ENCODE results near the gene NUBP2. TPM values are rescaled to one million over a fixed set of nuclear protein-coding genes. Genes with fewer than 3 reads are reported as not detected.

NUBP2 gene
- total RNA-seq, 2 donors from 2014 or later, result 47.8 to 50.1 TPM

GRCh38 chr16:1763521-1764511 lies 18.9 kb upstream of the NUBP2 start:
- Mint-ChIP-seq H3K4me1 (ENCODE audit: low read depth) (no peaks in the 10 kb centered on the region), H3K4me3 (no peak overlapping the region), H3K36me3 (ENCODE audit: insufficient read depth in 2 of 2) (peaks cover 2 to 3% of the 10 kb centered on the region in 2 donors), H3K27me3 (ENCODE audit: low read depth) (no peaks in the 10 kb centered on the region), H3K9me3 (no peaks in the 10 kb centered on the region), H3K27ac (no peak overlapping the region)
- DNase-seq (no peak), ATAC-seq (replicated peaks in 1 of 2) (no peak)

DNA sequence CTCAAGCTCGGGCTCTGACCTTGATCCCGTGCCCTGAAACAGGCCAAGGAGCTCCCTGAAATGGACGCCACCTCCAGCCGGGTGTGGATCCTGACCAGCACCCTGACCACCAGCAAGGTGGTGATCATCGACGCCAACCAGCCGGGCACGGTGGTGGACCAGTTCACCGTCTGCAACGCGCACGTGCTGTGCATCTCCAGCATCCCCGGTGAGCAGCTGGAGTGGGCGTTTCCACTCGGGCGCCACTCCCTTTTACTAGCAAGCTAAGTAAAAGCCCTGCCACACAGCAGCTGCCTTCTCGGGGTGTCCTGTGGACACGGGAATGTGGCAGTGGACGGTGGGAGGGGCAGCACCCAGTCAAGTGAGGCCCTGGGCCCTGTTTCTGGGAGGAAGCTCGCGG lies 17.8 kb upstream of the NUBP2 start:
- Mint-ChIP-seq H3K9me3 (no peaks in the 10 kb centered on the region), H3K36me3 (ENCODE audit: insufficient read depth in 2 of 2) (peaks cover 2 to 3% of the 10 kb centered on the region in 2 donors), H3K4me3 (no peak overlapping the region), H3K4me1 (ENCODE audit: low read depth) (peaks cover 2% of the 10 kb centered on the region), H3K27me3 (ENCODE audit: low read depth) (no peaks in the 10 kb centered on the region), H3K27ac (no peak overlapping the region)
- ATAC-seq (replicated peaks in 1 of 2), result no peak
- DNase-seq, result no peak

DNA sequence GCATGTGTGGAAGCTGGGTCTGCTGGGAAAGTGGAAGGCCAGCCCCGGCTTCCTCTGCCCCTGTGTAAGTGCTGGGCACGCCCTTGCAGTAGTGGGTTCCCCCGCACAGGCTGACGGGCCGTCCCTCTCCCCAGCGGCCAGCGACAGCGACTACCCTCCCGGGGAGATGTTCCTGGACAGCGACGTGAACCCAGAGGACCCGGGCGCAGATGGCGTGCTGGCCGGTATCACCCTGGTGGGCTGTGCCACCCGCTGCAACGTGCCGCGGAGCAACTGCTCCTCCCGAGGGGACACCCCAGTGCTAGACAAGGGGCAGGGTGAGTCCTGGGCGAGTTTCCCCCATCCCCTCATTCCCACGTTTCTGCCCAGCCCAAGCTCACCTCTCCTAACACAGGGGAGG lies 16.9 kb upstream of the NUBP2 start:
- ATAC-seq (replicated peaks in 1 of 2), result no peak
- Mint-ChIP-seq H3K4me3 (no peak overlapping the region), H3K9me3 (no peaks in the 10 kb centered on the region), H3K4me1 (ENCODE audit: low read depth) (peaks cover 7% of the 10 kb centered on the region), H3K36me3 (ENCODE audit: insufficient read depth in 2 of 2) (peaks cover 2 to 3% of the 10 kb centered on the region in 2 donors), H3K27me3 (ENCODE audit: low read depth) (no peaks in the 10 kb centered on the region), H3K27ac (no peak overlapping the region)
- no peak for DNase-seq

GRCh38 chr16:1766231-1766630 lies 16.5 kb upstream of the NUBP2 start:
- ATAC-seq (replicated peaks in 1 of 2) (no peak), DNase-seq (no peak)
- no peaks in the 10 kb centered on the region for H3K9me3 Mint-ChIP-seq
- peaks cover 7% of the 10 kb centered on the region for H3K4me1 Mint-ChIP-seq (ENCODE audit: low read depth)
- H3K4me3 Mint-ChIP-seq, result no peak overlapping the region
- H3K27ac Mint-ChIP-seq, result no peak overlapping the region
- H3K27me3 Mint-ChIP-seq (ENCODE audit: low read depth), result no peaks in the 10 kb centered on the region
- peaks cover under 1 to 3% of the 10 kb centered on the region in 2 donors for H3K36me3 Mint-ChIP-seq (ENCODE audit: insufficient read depth in 2 of 2)

- DNase-seq (no peak), ATAC-seq (replicated peaks in 1 of 2) (no peak)
- Mint-ChIP-seq H3K27me3 (ENCODE audit: low read depth) (no peaks in the 10 kb centered on the region), H3K9me3 (no peaks in the 10 kb centered on the region), H3K27ac (no peak overlapping the region), H3K36me3 (ENCODE audit: insufficient read depth in 2 of 2) (peaks cover 0 to 3% of the 10 kb centered on the region in 2 donors), H3K4me1 (ENCODE audit: low read depth) (peaks cover 7% of the 10 kb centered on the region), H3K4me3 (no peak overlapping the region)
Measured at GRCh38 chr16:1766701-1767100, 16.1 kb upstream of the NUBP2 start.

DNA sequence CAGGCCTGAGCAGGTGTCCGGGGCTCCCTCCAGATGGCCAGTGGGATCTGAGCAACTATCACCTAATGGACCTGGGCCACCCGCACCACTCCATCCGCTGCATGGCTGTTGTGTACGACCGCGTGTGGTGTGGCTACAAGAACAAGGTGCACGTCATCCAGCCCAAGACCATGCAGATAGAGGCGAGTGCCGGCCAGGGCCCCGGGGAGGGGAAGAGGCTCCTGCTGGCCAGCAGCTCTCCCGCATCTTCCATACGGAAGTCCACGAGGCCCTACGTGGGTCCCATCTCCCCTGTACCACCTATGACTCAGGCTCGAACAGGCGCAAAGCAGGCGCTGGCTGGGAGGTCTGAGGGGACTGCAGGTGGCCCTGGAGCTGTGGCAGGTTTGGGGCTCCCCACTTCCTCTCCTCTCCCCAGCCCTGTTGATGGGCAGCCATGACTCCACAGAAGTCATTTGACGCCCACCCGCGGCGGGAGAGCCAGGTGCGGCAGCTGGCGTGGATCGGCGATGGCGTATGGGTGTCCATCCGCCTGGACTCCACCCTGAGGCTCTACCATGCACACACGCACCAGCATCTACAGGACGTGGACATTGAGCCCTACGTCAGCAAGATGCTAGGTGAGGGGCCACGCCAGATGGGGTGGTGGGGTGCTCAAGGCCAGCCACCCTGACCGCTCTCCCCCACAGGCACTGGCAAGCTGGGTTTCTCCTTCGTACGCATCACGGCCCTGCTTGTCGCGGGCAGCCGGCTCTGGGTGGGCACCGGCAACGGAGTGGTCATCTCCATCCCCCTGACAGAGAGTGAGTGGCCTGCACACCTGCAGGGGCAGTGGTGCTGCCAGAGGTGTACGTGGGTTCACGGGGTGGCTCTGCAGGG lies 15.4 kb upstream of the NUBP2 start:
- DNase-seq (no peak), ATAC-seq (replicated peaks in 1 of 2) (no peak)
- Mint-ChIP-seq H3K4me3 (no peak overlapping the region), H3K9me3 (no peaks in the 10 kb centered on the region), H3K27me3 (ENCODE audit: low read depth) (no peaks in the 10 kb centered on the region), H3K36me3 (ENCODE audit: insufficient read depth in 2 of 2) (peaks cover 3 to 7% of the 10 kb centered on the region in 2 donors), H3K4me1 (ENCODE audit: low read depth) (peaks cover 13% of the 10 kb centered on the region), H3K27ac (no peak overlapping the region)

DNA sequence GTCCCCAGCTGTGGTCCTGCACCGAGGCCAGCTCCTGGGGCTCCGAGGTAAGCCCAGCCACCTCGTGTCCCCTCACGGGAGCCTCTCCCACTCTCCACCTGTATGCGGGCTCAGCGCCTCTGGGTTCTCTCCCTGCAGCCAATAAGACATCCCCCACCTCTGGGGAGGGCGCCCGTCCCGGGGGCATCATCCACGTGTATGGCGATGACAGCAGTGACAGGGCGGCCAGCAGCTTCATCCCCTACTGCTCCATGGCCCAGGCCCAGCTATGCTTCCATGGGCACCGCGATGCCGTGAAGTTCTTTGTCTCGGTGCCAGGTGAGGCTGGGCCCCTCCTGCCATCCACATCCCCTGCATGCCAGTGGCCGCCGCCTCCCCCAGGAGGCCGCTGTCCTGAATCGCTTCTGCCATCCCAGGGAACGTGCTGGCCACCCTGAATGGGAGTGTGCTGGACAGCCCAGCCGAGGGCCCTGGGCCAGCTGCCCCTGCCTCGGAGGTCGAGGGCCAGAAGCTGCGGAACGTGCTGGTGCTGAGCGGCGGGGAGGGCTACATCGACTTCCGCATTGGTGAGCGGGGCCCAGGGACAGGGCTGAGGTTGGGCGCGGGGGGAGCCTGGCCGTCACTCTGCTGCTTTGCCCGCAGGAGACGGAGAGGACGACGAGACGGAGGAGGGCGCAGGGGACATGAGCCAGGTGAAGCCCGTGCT lies 14.5 kb upstream of the NUBP2 start:
- DNase-seq (no peak), ATAC-seq (replicated peaks in 1 of 2) (no peak)
- H3K9me3 Mint-ChIP-seq, result no peaks in the 10 kb centered on the region
- H3K27me3 Mint-ChIP-seq (ENCODE audit: low read depth), result no peaks in the 10 kb centered on the region
- H3K4me3 Mint-ChIP-seq, result no peak overlapping the region
- H3K27ac Mint-ChIP-seq, result no peak overlapping the region
- H3K4me1 Mint-ChIP-seq (ENCODE audit: low read depth), result peaks cover 14% of the 10 kb centered on the region
- H3K36me3 Mint-ChIP-seq (ENCODE audit: insufficient read depth in 2 of 2), result peaks cover 4 to 9% of the 10 kb centered on the region in 2 donors

DNA sequence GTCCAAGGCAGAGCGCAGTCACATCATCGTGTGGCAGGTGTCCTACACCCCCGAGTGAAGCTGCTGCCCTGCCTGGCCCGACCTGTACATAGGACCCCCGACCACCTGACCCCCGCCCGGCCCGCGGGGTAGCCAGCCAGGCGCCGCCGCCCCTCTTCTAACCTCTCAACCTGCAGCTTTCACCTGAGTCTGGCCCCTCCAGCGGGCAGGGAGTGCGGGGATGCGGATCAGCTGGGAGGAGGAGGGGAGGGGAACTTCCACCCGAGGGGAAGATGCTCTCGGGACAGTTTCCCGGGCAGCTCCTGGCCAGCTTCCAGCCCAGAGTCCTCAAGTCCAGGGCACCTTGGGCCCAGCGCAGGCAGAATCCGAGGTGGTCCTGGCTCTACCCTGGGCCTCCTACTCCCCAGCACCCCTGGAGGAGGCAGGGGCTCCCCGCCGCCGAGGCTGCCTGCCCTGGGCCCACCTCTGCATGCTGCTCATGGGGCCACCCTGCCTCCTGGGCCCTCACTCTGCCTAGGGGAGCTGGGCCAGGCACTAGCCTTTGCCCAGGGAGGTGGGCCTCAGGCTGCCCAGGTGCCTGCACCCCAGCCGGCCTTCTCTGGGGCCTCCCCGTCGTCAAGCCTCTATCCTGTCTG lies 13.9 kb upstream of the NUBP2 start:
- Mint-ChIP-seq H3K36me3 (ENCODE audit: insufficient read depth in 2 of 2) (peaks cover 4 to 9% of the 10 kb centered on the region in 2 donors), H3K4me1 (ENCODE audit: low read depth) (peaks cover 14% of the 10 kb centered on the region), H3K27ac (no peak overlapping the region), H3K27me3 (ENCODE audit: low read depth) (no peaks in the 10 kb centered on the region), H3K9me3 (no peaks in the 10 kb centered on the region), H3K4me3 (no peak overlapping the region)
- DNase-seq (no peak), ATAC-seq (replicated peaks in 1 of 2) (no peak)

DNA sequence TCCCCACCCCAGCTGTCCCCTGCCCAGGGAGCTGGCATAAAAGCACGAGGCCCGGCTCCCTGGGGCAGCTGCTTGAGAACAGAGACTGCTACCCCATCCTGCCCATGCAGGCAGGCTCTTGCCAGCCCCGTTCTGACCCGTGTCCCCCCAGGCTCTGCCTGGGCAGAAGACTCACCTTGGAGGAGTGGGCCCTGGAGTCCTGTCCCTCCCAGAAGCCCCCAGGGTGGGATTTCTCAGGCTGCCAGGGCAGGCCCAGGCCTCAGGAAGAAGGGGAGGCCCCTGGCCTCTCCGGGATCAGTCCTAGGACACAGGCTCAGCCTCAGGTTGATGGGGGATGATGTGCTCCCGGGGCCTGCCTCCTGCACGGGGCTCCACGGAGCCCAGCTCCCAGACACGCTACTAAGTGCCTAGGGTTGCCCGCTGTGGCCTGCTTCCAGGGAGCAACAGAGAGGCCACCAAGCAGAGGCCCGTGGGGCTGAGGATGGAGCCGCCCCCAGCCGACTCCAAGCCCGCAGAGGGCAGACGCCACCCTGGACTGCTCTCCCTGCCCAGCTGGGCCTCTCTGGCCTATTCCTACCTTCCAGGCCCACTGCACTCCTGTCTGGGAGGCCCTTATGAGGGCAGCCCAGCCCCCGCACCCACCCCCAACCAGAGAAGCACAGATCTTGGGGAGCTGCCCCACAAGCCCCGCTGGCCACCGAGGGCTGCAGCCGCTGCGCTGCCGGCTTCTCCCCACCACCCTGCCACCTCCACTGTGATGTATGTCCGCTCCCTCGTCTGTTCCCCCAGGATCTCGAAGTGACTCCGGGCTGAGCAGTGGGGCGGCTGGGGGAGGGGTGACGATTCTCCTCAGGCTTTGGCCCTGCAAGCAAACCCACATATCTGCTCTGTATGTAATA lies 13.1 kb upstream of the NUBP2 start:
- ATAC-seq (replicated peaks in 1 of 2) (no peak), DNase-seq (no peak)
- Mint-ChIP-seq H3K27me3 (ENCODE audit: low read depth) (no peaks in the 10 kb centered on the region), H3K4me3 (peak overlapping the region; percentile 81 to 82), H3K36me3 (ENCODE audit: insufficient read depth in 2 of 2) (peaks cover 4 to 9% of the 10 kb centered on the region in 2 donors), H3K27ac (peak overlapping the region; percentile 24), H3K9me3 (no peaks in the 10 kb centered on the region), H3K4me1 (ENCODE audit: low read depth) (peaks cover 14% of the 10 kb centered on the region)

- H3K27ac Mint-ChIP-seq, result peak overlapping the region; percentile 24
- DNase-seq (peak; percentile 53 to 64), ATAC-seq (replicated peaks in 1 of 2) (peak; percentile 0 to 18)
- H3K27me3 Mint-ChIP-seq (ENCODE audit: low read depth), result no peaks in the 10 kb centered on the region
- H3K4me1 Mint-ChIP-seq (ENCODE audit: low read depth), result peaks cover 14% of the 10 kb centered on the region
- H3K9me3 Mint-ChIP-seq, result no peaks in the 10 kb centered on the region
- H3K36me3 Mint-ChIP-seq (ENCODE audit: insufficient read depth in 2 of 2), result peaks cover 4 to 9% of the 10 kb centered on the region in 2 donors
- H3K4me3 Mint-ChIP-seq, result peak overlapping the region; percentile 81 to 82
Measured at GRCh38 chr16:1770328-1771187, 12.2 kb upstream of the NUBP2 start.

Measured in activated T-cell treated with anti-CD3 and anti-CD28 coated beads, Interleukin-2, amount 50 U/mL, for 72 hours (primary cell).